CD8-positive, alpha-beta memory T cell (primary cell): Measurements from ENCODE around the gene TMEM132C. TPM values are rescaled to one million over a fixed set of nuclear protein-coding genes. Genes with fewer than 3 reads are reported as not detected.

Experiments
- CTCF ChIA-PET: fragments of 350-600 bp; sonication (Branson Sonifier 250); formaldehyde crosslinking; loops from one replicate; lab custom pipeline; 2021; ENCODE audit warnings: antibody characterized with exemption; lab: Charles Lee
- POLR2A ChIA-PET: fragments of 350-600 bp; sonication (Branson Sonifier 250); formaldehyde crosslinking; loops from one replicate; lab custom pipeline; 2021; ENCODE audit warnings: antibody characterized with exemption; lab: Charles Lee
- DNase-seq, 5 donors: peaks; one replicate each; pipeline versions ENCODE4 v3.0.0 to v3.0.0-alpha.2; 2020 to 2022; ENCODE audit warnings: mixed read lengths in 1 of 5
- H3K27ac ChIP-seq: one replicate; pipeline ENCODE4 v1.7.0; 2013; ENCODE audit warnings: low read depth, mild to moderate bottlenecking, low read length, moderate library complexity
- H3K27me3 ChIP-seq: 2 replicates; pipeline ENCODE4 v1.7.0; 2013; ENCODE audit warnings: low read length, mild to moderate bottlenecking; ENCODE audit not compliant: insufficient read depth, poor library complexity, severe bottlenecking
- H3K36me3 ChIP-seq: 2 replicates; pipeline ENCODE4 v1.7.0; 2013; ENCODE audit warnings: mild to moderate bottlenecking, low read length, moderate library complexity; ENCODE audit not compliant: insufficient read depth
- H3K4me1 ChIP-seq: 2 replicates; pipeline ENCODE4 v1.7.0; 2013; ENCODE audit warnings: mild to moderate bottlenecking, low read length, moderate library complexity; ENCODE audit not compliant: insufficient read depth
- H3K4me3 ChIP-seq: 2 replicates; pipeline ENCODE4 v1.7.0; 2013; ENCODE audit warnings: mild to moderate bottlenecking, low read length
- H3K9me3 ChIP-seq: 2 replicates; pipeline ENCODE4 v1.7.0; 2013; ENCODE audit warnings: mild to moderate bottlenecking, low read length
- H3K27ac Mint-ChIP-seq, 8 donors: one replicate each; pipeline ENCODE4 v1.8.0; 2020 to 2021; ENCODE audit warnings: mixed read lengths in 8 of 8, mild to moderate bottlenecking in 6 of 8, inconsistent platforms in 3 of 8, moderate library complexity in 3 of 8
- H3K27me3 Mint-ChIP-seq, 2 donors: one replicate each; pipeline ENCODE4 v1.8.0; 2020 to 2021; ENCODE audit warnings: mixed read lengths in 2 of 2, mild to moderate bottlenecking in 1 of 2, moderate library complexity in 1 of 2
- H3K36me3 Mint-ChIP-seq, 3 donors: one replicate each; pipeline ENCODE4 v1.8.0; 2020 to 2021; ENCODE audit warnings: mixed read lengths in 3 of 3, inconsistent platforms in 1 of 3, mild to moderate bottlenecking in 1 of 3
- H3K4me1 Mint-ChIP-seq, 3 donors: one replicate each; pipeline ENCODE4 v1.8.0; 2020 to 2021; ENCODE audit warnings: mixed read lengths in 3 of 3, inconsistent platforms in 1 of 3, mild to moderate bottlenecking in 1 of 3
- H3K4me3 Mint-ChIP-seq, 7 donors: one replicate each; pipeline ENCODE4 v1.8.0; 2020 to 2021; ENCODE audit warnings: mixed read lengths in 7 of 7, mild to moderate bottlenecking in 6 of 7, moderate library complexity in 4 of 7, inconsistent platforms in 2 of 7
- H3K9me3 Mint-ChIP-seq, 5 donors: one replicate each; pipeline ENCODE4 v1.8.0; 2020 to 2022; ENCODE audit warnings: mixed read lengths in 5 of 5, mild to moderate bottlenecking in 3 of 5, moderate library complexity in 2 of 5, inconsistent platforms in 1 of 5
- polyA plus RNA-seq: library from polyadenylated mRNA; unstranded; fragments of 300-500 nt; fragmentation: Illumina TruSeq; gene quantifications from one replicate; pipeline ENCODE4 v1.2.3, GENCODE V29; 2021
- total RNA-seq, 2 experiments: library from RNA; stranded (reverse); gene quantifications; one replicate each; pipeline ENCODE4 v1.2.3, GENCODE V29; 2021

The TMEM132C gene
- total and polyA plus RNA-seq, 3 experiments from 2014 or later, result not detected

GRCh38 chr12:128318341-128318740 lies 51.4 kb downstream of the TMEM132C start:
- H3K4me1 Mint-ChIP-seq, result no peaks in the 10 kb centered on the region
- no peaks in the 10 kb centered on the region for H3K36me3 Mint-ChIP-seq
- Histone ChIP-seq H3K4me3 (no peak overlapping the region), H3K27ac (no peak overlapping the region), H3K4me1 (no peaks in the 10 kb centered on the region), H3K36me3 (no peaks in the 10 kb centered on the region), H3K9me3 (no peaks in the 10 kb centered on the region), H3K27me3 (no peaks in the 10 kb centered on the region)
- peaks cover 7 to 12% (median 11%) of the 10 kb centered on the region in 5 donors for H3K9me3 Mint-ChIP-seq
- H3K4me3 Mint-ChIP-seq, result no peak overlapping the region
- no peak overlapping the region for H3K27ac Mint-ChIP-seq
- no peak for DNase-seq
- ChIA-PET POLR2A (no interaction called here), CTCF (no interaction called here)
- peaks cover 2 to 3% of the 10 kb centered on the region in 2 donors for H3K27me3 Mint-ChIP-seq

- Histone ChIP-seq H3K4me1 (no peaks in the 10 kb centered on the region), H3K9me3 (no peaks in the 10 kb centered on the region), H3K4me3 (no peak overlapping the region), H3K36me3 (no peaks in the 10 kb centered on the region), H3K27ac (no peak overlapping the region), H3K27me3 (no peaks in the 10 kb centered on the region)
- CTCF ChIA-PET, result no interaction called here
- no peaks in the 10 kb centered on the region for H3K36me3 Mint-ChIP-seq
- POLR2A ChIA-PET, result no interaction called here
- no peak for DNase-seq
- no peaks in the 10 kb centered on the region for H3K4me1 Mint-ChIP-seq
- peaks cover 2 to 3% of the 10 kb centered on the region in 2 donors for H3K27me3 Mint-ChIP-seq
- H3K9me3 Mint-ChIP-seq, result peaks cover 7 to 16% (median 11%) of the 10 kb centered on the region in 5 donors
- no peak overlapping the region for H3K27ac Mint-ChIP-seq
- H3K4me3 Mint-ChIP-seq, result no peak overlapping the region
These were observed 52.0 kb downstream of the TMEM132C start for GRCh38 chr12:128318946-128319345.

GRCh38 chr12:128322341-128322740 lies 55.4 kb downstream of the TMEM132C start:
- POLR2A ChIA-PET, result no interaction called here
- CTCF ChIA-PET, result no interaction called here
- no peak overlapping the region for H3K4me3 ChIP-seq
- DNase-seq, result no peak
- no peaks in the 10 kb centered on the region for H3K9me3 ChIP-seq
- H3K9me3 Mint-ChIP-seq, result peaks cover 7 to 13% (median 11%) of the 10 kb centered on the region in 5 donors
- no peaks in the 10 kb centered on the region for H3K36me3 ChIP-seq
- no peak overlapping the region for H3K27ac ChIP-seq
- no peaks in the 10 kb centered on the region for H3K27me3 ChIP-seq
- H3K36me3 Mint-ChIP-seq, result no peaks in the 10 kb centered on the region
- no peaks in the 10 kb centered on the region for H3K4me1 Mint-ChIP-seq
- no peak overlapping the region for H3K4me3 Mint-ChIP-seq
- no peak overlapping the region for H3K27ac Mint-ChIP-seq
- H3K27me3 Mint-ChIP-seq, result peaks cover 0 to 5% of the 10 kb centered on the region in 2 donors
- no peaks in the 10 kb centered on the region for H3K4me1 ChIP-seq

- no peaks in the 10 kb centered on the region for H3K36me3 ChIP-seq
- POLR2A ChIA-PET, result no interaction called here
- CTCF ChIA-PET, result no interaction called here
- DNase-seq, result no peak
- H3K4me1 ChIP-seq, result no peaks in the 10 kb centered on the region
- no peak overlapping the region for H3K27ac Mint-ChIP-seq
- H3K27me3 ChIP-seq, result no peaks in the 10 kb centered on the region
- no peak overlapping the region for H3K27ac ChIP-seq
- no peaks in the 10 kb centered on the region for H3K9me3 ChIP-seq
- H3K9me3 Mint-ChIP-seq, result peaks cover 7 to 13% (median 10%) of the 10 kb centered on the region in 5 donors
- H3K4me1 Mint-ChIP-seq, result no peaks in the 10 kb centered on the region
- peaks cover 0 to 5% of the 10 kb centered on the region in 2 donors for H3K27me3 Mint-ChIP-seq
- H3K4me3 ChIP-seq, result no peak overlapping the region
- H3K4me3 Mint-ChIP-seq, result no peak overlapping the region
- no peaks in the 10 kb centered on the region for H3K36me3 Mint-ChIP-seq
These were observed 56.4 kb downstream of the TMEM132C start for GRCh38 chr12:128323145-128323920.

GRCh38 chr12:128325646-128326045 lies 58.7 kb downstream of the TMEM132C start:
- no peak for DNase-seq
- Histone ChIP-seq H3K27me3 (no peaks in the 10 kb centered on the region), H3K4me3 (no peak overlapping the region), H3K36me3 (no peaks in the 10 kb centered on the region), H3K27ac (no peak overlapping the region), H3K9me3 (no peaks in the 10 kb centered on the region), H3K4me1 (no peaks in the 10 kb centered on the region)
- H3K36me3 Mint-ChIP-seq, result no peaks in the 10 kb centered on the region
- no peak overlapping the region for H3K4me3 Mint-ChIP-seq
- CTCF ChIA-PET, result no interaction called here
- POLR2A ChIA-PET, result no interaction called here
- H3K27ac Mint-ChIP-seq, result no peak overlapping the region
- peaks cover 0 to 12% (median 8%) of the 10 kb centered on the region in 5 donors for H3K9me3 Mint-ChIP-seq
- H3K27me3 Mint-ChIP-seq, result peaks cover 0 to 2% of the 10 kb centered on the region in 2 donors
- H3K4me1 Mint-ChIP-seq, result no peaks in the 10 kb centered on the region

- ChIA-PET CTCF (no interaction called here), POLR2A (no interaction called here)
- H3K4me1 Mint-ChIP-seq, result no peaks in the 10 kb centered on the region
- no peak overlapping the region for H3K4me3 ChIP-seq
- no peaks in the 10 kb centered on the region for H3K36me3 ChIP-seq
- no peak overlapping the region for H3K27ac Mint-ChIP-seq
- H3K9me3 Mint-ChIP-seq, result peaks cover 0 to 8% (median 7%) of the 10 kb centered on the region in 5 donors
- no peaks in the 10 kb centered on the region for H3K9me3 ChIP-seq
- H3K4me1 ChIP-seq, result no peaks in the 10 kb centered on the region
- H3K36me3 Mint-ChIP-seq, result no peaks in the 10 kb centered on the region
- no peak overlapping the region for H3K4me3 Mint-ChIP-seq
- H3K27me3 Mint-ChIP-seq, result peaks cover 0 to 2% of the 10 kb centered on the region in 2 donors
- DNase-seq, result no peak
- no peaks in the 10 kb centered on the region for H3K27me3 ChIP-seq
- no peak overlapping the region for H3K27ac ChIP-seq
These were observed 59.4 kb downstream of the TMEM132C start for GRCh38 chr12:128326406-128326805.

- peaks cover 0 to 4% (median 2%) of the 10 kb centered on the region in 5 donors for H3K9me3 Mint-ChIP-seq
- H3K4me1 Mint-ChIP-seq, result no peaks in the 10 kb centered on the region
- no peak overlapping the region for H3K27ac ChIP-seq
- no peak overlapping the region for H3K27ac Mint-ChIP-seq
- no peaks in the 10 kb centered on the region for H3K27me3 ChIP-seq
- H3K4me3 Mint-ChIP-seq, result no peak overlapping the region
- H3K36me3 ChIP-seq, result no peaks in the 10 kb centered on the region
- ChIA-PET POLR2A (no interaction called here), CTCF (no interaction called here)
- no peak for DNase-seq
- peaks cover 0 to 2% of the 10 kb centered on the region in 2 donors for H3K27me3 Mint-ChIP-seq
- no peaks in the 10 kb centered on the region for H3K36me3 Mint-ChIP-seq
- H3K4me3 ChIP-seq, result no peak overlapping the region
- H3K9me3 ChIP-seq, result no peaks in the 10 kb centered on the region
- H3K4me1 ChIP-seq, result no peaks in the 10 kb centered on the region
These were observed 62.0 kb downstream of the TMEM132C start for GRCh38 chr12:128328961-128329360.

- ChIA-PET POLR2A (no interaction called here), CTCF (no interaction called here)
- H3K4me1 ChIP-seq, result no peaks in the 10 kb centered on the region
- H3K9me3 ChIP-seq, result no peaks in the 10 kb centered on the region
- Mint-ChIP-seq H3K27me3 (peaks cover 0 to 3% of the 10 kb centered on the region in 2 donors), H3K4me3 (no peak overlapping the region), H3K9me3 (peaks cover 0 to 7% (median under 1%) of the 10 kb centered on the region in 5 donors), H3K4me1 (no peaks in the 10 kb centered on the region), H3K27ac (no peak overlapping the region), H3K36me3 (no peaks in the 10 kb centered on the region)
- no peak for DNase-seq
- no peak overlapping the region for H3K27ac ChIP-seq
- no peak overlapping the region for H3K4me3 ChIP-seq
- no peaks in the 10 kb centered on the region for H3K27me3 ChIP-seq
- H3K36me3 ChIP-seq, result no peaks in the 10 kb centered on the region
These were observed 69.5 kb downstream of the TMEM132C start for GRCh38 chr12:128336204-128337070.
